Adrenal gland (tissue), 12 donors: ENCODE data around the gene RBL1. TPM values are rescaled to one million over a fixed set of nuclear protein-coding genes. Genes with fewer than 3 reads are reported as not detected.

Experiments
- DNase-seq, 7 donors: peaks; one replicate each; pipeline ENCODE4 v3.0.0-alpha.2; 2019 to 2020
- H3K27ac ChIP-seq, 5 donors: fragments of 200-600 bp; sonication (generic) in 4 of 5; 1 replicate in 3 of 5; 2 replicates in 2 of 5; pipeline versions ENCODE4 v1.5.1 to v1.8.0; 2016 to 2020; ENCODE audit warnings: mild to moderate bottlenecking in 1 of 5
- H3K27me3 ChIP-seq: fragments of 200-600 bp; 2 replicates; pipeline ENCODE4 v1.8.0; 2021
- H3K36me3 ChIP-seq, 2 donors: fragments of 200-600 bp; replicated peaks in 1 of 2; 1 replicate in 1 of 2; 2 replicates in 1 of 2; pipeline versions ENCODE4 v1.5.1 to v1.8.0; 2018 to 2022
- H3K4me1 ChIP-seq, 2 donors: fragments of 200-600 bp; replicated peaks in 1 of 2; 1 replicate in 1 of 2; 2 replicates in 1 of 2; pipeline versions ENCODE4 v1.5.1 to v1.8.0; 2018 to 2021
- H3K4me3 ChIP-seq, 4 donors: fragments of 200-600 bp; sonication (generic) in 3 of 4; one replicate each; pipeline ENCODE4 v1.5.1; 2016 to 2018
- H3K9me3 ChIP-seq, 3 donors: fragments of 200-600 bp; sonication (generic) in 1 of 3; replicated peaks in 1 of 3; 1 replicate in 2 of 3; 2 replicates in 1 of 3; pipeline versions ENCODE4 v1.5.1 to v1.8.0; 2016 to 2021
- CTCF ChIP-seq, 6 experiments: fragments of 450-650 bp in 4 of 6; fragments of 200-600 bp in 2 of 6; sonication (generic) in 1 of 6; IDR thresholded peaks; 1 replicate in 5 of 6; 2 replicates in 1 of 6; pipeline versions ENCODE4 v1.5.1 to v1.8.0; 2016 to 2021; ENCODE audit warnings: antibody characterized with exemption in 6 of 6, mild to moderate bottlenecking in 2 of 6, moderate library complexity in 1 of 6
- POLR2A ChIP-seq, 2 donors: fragments of 450-650 bp; IDR thresholded peaks; one replicate each; pipeline ENCODE4 v1.6.1; 2017; ENCODE audit warnings: antibody characterized with exemption in 2 of 2, mild to moderate bottlenecking in 2 of 2, moderate library complexity in 1 of 2
- WGBS, 4 donors: extraction: QIAGEN DNeasy Blood & Tissue Kit in 2 of 4; methylation state at CpG; one replicate each; pipeline versions ENCODE4 v1.1.5 to v1.1.7; 2013 to 2017; 5-methylcytosine and 5-hydroxymethylcytosine counted together
- intact Hi-C, 2 donors: fragments of 100-400 bp; cut with DNase I; formaldehyde crosslinking; loops; one replicate each; pipeline versions ENCODE4 v1.14.1 to v1.15.0; 2022 to 2023
- polyA plus RNA-seq, 3 donors: library from polyadenylated mRNA; stranded (reverse); fragments of 200-250 nt in 2 of 3; fragments of 350-450 nt in 1 of 3; fragmentation: Illumina TruSeq in 1 of 3; extraction: RNeasy Lipid Tissue Mini Kit (QIAGEN cat#74804) in 1 of 3; gene quantifications; one replicate each; pipeline ENCODE4 v1.2.3, GENCODE V29; 2013 to 2014
- total RNA-seq, 9 donors: library from RNA; depleted of rRNA in 4 of 9; stranded (reverse); fragments of >200 nt in 4 of 9; fragments of 120-200 nt in 1 of 9; fragmentation: NEBNext Ultra II Directional in 1 of 9; extraction: Animal tissue kit (Norgen Biotek cat#: 25700) in 1 of 9; gene quantifications; one replicate each; pipeline versions ENCODE4 v1.1.0 to v1.2.4, GENCODE V29; 2013 to 2023
- donor health status: healthy with polysubstance abuse.
- donor health status: Bipolar disorder and iron deficiency.
- donor health status: DM: yes; HTN: yes; CAD: no.
- donor health status: DM: no; HTN: no; CAD: no.
- donor health status: DM: no; HTN: no; CAD: no.
- donor health status: DM: yes; HTN: yes; CAD: no.

The RBL1 gene
- total and polyA plus RNA-seq, 12 donors = 0.91 to 12.6 (median 5.1) TPM

- no peak overlapping the region for H3K4me3 ChIP-seq
- H3K27me3 ChIP-seq = no peaks in the 10 kb centered on the region
- intact Hi-C loops = no loop called here
Measured at GRCh38 chr20:36988494-36988966, 107.3 kb downstream of the RBL1 start.

GRCh38 chr20:36984257-36984638, 111.5 kb downstream of the RBL1 start:
- no peaks in the 10 kb centered on the region for H3K4me1 ChIP-seq
- no peaks in the 10 kb centered on the region for H3K27me3 ChIP-seq
- H3K27ac ChIP-seq = no peak overlapping the region
- no peaks in the 10 kb centered on the region for H3K9me3 ChIP-seq
- WGBS, 4 donors = 77 to 87% (median 81%) methylated on average over 6 of the region's 6 CpGs
- H3K36me3 ChIP-seq = no peaks in the 10 kb centered on the region
- intact Hi-C loops = no loop called here
- H3K4me3 ChIP-seq = no peak overlapping the region
- TF ChIP-seq CTCF (IDR thresholded peaks at IDR 0.05) = no peak
- TF ChIP-seq POLR2A (IDR thresholded peaks at IDR 0.05) = no peak
- no peak for DNase-seq

More at GRCh38 chr20:36988494-36988966, 107.3 kb downstream of the RBL1 start:
- H3K36me3 ChIP-seq = no peaks in the 10 kb centered on the region
- no peaks in the 10 kb centered on the region for H3K4me1 ChIP-seq
- DNase-seq = peak in 2 of 7 donors; percentile 13 to 26
- WGBS, 4 donors = 63 to 75% (median 66%) methylated on average over 3 of the region's 3 CpGs
- peak overlapping the region in 1 of 5 donors; percentile 22 for H3K27ac ChIP-seq
- no peaks in the 10 kb centered on the region for H3K9me3 ChIP-seq
- no peak for TF ChIP-seq CTCF (IDR thresholded peaks at IDR 0.05)
- no peak for TF ChIP-seq POLR2A (IDR thresholded peaks at IDR 0.05)

GRCh38 chr20:36975099-36975818, 120.5 kb downstream of the RBL1 start:
- intact Hi-C loops = no loop called here
- Histone ChIP-seq H3K4me1 (no peaks in the 10 kb centered on the region), H3K9me3 (no peaks in the 10 kb centered on the region), H3K36me3 (no peaks in the 10 kb centered on the region), H3K27me3 (no peaks in the 10 kb centered on the region), H3K4me3 (no peak overlapping the region), H3K27ac (no peak overlapping the region)
- DNase-seq = no peak
- WGBS, 4 donors = 61 to 75% (median 70%) methylated on average over 3 of the region's 3 CpGs
- TF ChIP-seq POLR2A (IDR thresholded peaks at IDR 0.05) (no peak), CTCF (IDR thresholded peaks at IDR 0.05) (no peak)

GRCh38 chr20:36974660-36975059, 121.1 kb downstream of the RBL1 start:
- no peak for DNase-seq
- WGBS, 4 donors = 86 to 91% (median 87%) methylated on average over 3 of the region's 3 CpGs
- no peak overlapping the region for H3K27ac ChIP-seq
- no peak overlapping the region for H3K4me3 ChIP-seq
- intact Hi-C loops = no loop called here
- H3K4me1 ChIP-seq = no peaks in the 10 kb centered on the region
- TF ChIP-seq CTCF (IDR thresholded peaks at IDR 0.05) (no peak), POLR2A (IDR thresholded peaks at IDR 0.05) (no peak)
- H3K9me3 ChIP-seq = no peaks in the 10 kb centered on the region
- no peaks in the 10 kb centered on the region for H3K36me3 ChIP-seq
- H3K27me3 ChIP-seq = no peaks in the 10 kb centered on the region
